ENCODE measurements around the gene WDPCP. TPM values are rescaled to one million over a fixed set of nuclear protein-coding genes. Genes with fewer than 3 reads are reported as not detected.

The WDPCP gene
- total RNA-seq, 4 donors from 2014 or later: 7.8 to 23.7 (median 10.7) TPM

DNA sequence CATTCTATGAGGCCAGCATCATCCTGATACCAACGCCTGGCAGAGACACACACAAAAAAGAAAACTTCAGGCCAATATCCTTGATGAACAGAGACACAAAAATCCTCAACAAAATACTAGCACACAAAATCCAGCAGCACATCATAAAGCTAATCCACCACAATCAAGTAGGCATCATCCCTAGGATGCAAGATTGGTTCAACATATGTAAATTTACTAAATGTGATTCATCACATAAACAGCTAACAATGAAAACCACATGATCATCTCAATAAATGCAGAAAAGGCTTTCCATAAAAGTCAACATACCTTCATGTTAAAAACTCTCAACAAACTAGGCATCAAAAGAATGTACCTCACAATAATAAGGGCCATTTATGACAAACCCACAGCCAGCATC lies 65.3 kb downstream of the WDPCP start:
- 100% methylated on average over 1 of the region's 1 CpG for WGBS
- Histone ChIP-seq H3K9me3 (peaks cover 0 to 24% (median 17%) of the 10 kb centered on the region in 4 donors), H3K4me1 (no peaks in the 10 kb centered on the region), H3K4me3 (no peak overlapping the region), H3K27me3 (no peaks in the 10 kb centered on the region), H3K27ac (replicated peaks in 1 of 4) (no peak overlapping the region), H3K36me3 (no peaks in the 10 kb centered on the region)
- intact Hi-C loops (cut with DNase I): no loop called here
- DNase-seq (ENCODE audit: extremely low spot score): no peak
- TF ChIP-seq POLR2A (IDR thresholded peaks at IDR 0.05; ENCODE audit: low read depth): no peak
- no peak for TF ChIP-seq EP300 (IDR thresholded peaks at IDR 0.05)
- TF ChIP-seq, protein P1, sequence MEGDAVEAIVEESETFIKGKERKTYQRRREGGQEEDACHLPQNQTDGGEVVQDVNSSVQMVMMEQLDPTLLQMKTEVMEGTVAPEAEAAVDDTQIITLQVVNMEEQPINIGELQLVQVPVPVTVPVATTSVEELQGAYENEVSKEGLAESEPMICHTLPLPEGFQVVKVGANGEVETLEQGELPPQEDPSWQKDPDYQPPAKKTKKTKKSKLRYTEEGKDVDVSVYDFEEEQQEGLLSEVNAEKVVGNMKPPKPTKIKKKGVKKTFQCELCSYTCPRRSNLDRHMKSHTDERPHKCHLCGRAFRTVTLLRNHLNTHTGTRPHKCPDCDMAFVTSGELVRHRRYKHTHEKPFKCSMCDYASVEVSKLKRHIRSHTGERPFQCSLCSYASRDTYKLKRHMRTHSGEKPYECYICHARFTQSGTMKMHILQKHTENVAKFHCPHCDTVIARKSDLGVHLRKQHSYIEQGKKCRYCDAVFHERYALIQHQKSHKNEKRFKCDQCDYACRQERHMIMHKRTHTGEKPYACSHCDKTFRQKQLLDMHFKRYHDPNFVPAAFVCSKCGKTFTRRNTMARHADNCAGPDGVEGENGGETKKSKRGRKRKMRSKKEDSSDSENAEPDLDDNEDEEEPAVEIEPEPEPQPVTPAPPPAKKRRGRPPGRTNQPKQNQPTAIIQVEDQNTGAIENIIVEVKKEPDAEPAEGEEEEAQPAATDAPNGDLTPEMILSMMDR (IDR thresholded peaks at IDR 0.05): no peak
- no peak for TF ChIP-seq POLR2AphosphoS5 (IDR thresholded peaks at IDR 0.05)

DNA sequence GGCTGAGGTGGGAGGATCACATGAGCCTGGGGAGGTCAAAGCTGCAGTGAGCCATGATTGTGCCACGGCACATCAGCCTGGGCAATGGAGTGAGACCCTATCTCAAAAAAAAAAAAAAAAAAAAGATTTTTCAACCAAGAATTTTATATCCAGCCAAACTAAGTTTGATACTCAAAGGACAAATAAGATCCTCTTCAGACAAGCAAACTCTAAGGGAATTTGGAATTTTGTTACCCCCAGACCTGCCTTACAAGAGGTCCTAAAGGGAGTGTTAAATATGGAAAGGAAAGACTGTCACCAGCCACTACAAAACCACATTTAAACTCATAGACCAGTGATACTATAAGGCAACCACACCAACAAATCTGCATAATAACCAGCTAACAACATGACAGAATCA lies 67.5 kb downstream of the WDPCP start:
- Histone ChIP-seq H3K9me3 (peaks cover 0 to 24% (median 17%) of the 10 kb centered on the region in 4 donors), H3K27ac (replicated peaks in 1 of 4) (no peak overlapping the region), H3K27me3 (no peaks in the 10 kb centered on the region), H3K36me3 (no peaks in the 10 kb centered on the region), H3K4me3 (no peak overlapping the region), H3K4me1 (no peaks in the 10 kb centered on the region)
- TF ChIP-seq POLR2A (IDR thresholded peaks at IDR 0.05; ENCODE audit: low read depth) (no peak), POLR2AphosphoS5 (IDR thresholded peaks at IDR 0.05) (no peak), EP300 (IDR thresholded peaks at IDR 0.05) (no peak)
- TF ChIP-seq, protein P1 (IDR thresholded peaks at IDR 0.05): no peak
- WGBS: 100% methylated on average over 1 of the region's 1 CpG
- intact Hi-C loops (cut with DNase I): no loop called here
- DNase-seq (ENCODE audit: extremely low spot score): no peak

GRCh38 chr2:63514781-63515180 lies 73.5 kb downstream of the WDPCP start:
- no peak overlapping the region for H3K4me3 ChIP-seq
- intact Hi-C loops (cut with DNase I): no loop called here

GRCh38 chr2:63514237-63514716 lies 74.0 kb downstream of the WDPCP start:
- no peak for TF ChIP-seq POLR2AphosphoS5 (IDR thresholded peaks at IDR 0.05)
- TF ChIP-seq EP300 (IDR thresholded peaks at IDR 0.05): no peak
- TF ChIP-seq, protein P1 (IDR thresholded peaks at IDR 0.05): no peak
- TF ChIP-seq POLR2A (IDR thresholded peaks at IDR 0.05; ENCODE audit: low read depth): no peak

More at GRCh38 chr2:63514781-63515180, 73.5 kb downstream of the WDPCP start:
- H3K9me3 ChIP-seq: peaks cover 0 to 6% (median 0%) of the 10 kb centered on the region in 4 donors
- TF ChIP-seq, protein P1 (IDR thresholded peaks at IDR 0.05): no peak
- TF ChIP-seq POLR2AphosphoS5 (IDR thresholded peaks at IDR 0.05): no peak
- TF ChIP-seq EP300 (IDR thresholded peaks at IDR 0.05): no peak
- no peak for TF ChIP-seq POLR2A (IDR thresholded peaks at IDR 0.05; ENCODE audit: low read depth)
- no peaks in the 10 kb centered on the region for H3K36me3 ChIP-seq
- H3K27ac ChIP-seq (replicated peaks in 1 of 4): no peak overlapping the region
- DNase-seq (ENCODE audit: extremely low spot score): no peak
- H3K4me1 ChIP-seq: no peaks in the 10 kb centered on the region
- no peaks in the 10 kb centered on the region for H3K27me3 ChIP-seq

DNA sequence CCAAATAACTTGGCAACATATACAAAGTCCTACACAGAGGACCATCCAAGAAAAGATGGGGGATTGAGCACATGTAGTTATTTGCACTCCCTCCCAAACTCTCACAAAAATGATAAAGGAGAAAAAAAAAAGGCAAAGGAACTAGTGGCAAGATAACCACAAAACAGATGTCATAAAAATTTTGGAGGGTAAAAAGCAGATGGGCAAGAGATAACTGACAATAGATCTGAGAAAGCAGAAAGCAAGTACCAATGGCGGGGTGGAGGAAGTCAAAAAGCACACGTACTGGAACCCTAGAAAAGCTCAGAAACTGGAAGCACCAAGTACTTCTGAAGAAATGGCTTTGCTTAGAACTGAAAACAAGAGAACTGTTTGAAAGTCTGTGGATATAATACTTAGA lies 82.0 kb downstream of the WDPCP start:
- Histone ChIP-seq H3K36me3 (no peaks in the 10 kb centered on the region), H3K4me3 (no peak overlapping the region), H3K27me3 (no peaks in the 10 kb centered on the region), H3K27ac (replicated peaks in 1 of 4) (no peak overlapping the region), H3K9me3 (peaks cover 0 to 10% (median 2%) of the 10 kb centered on the region in 4 donors), H3K4me1 (no peaks in the 10 kb centered on the region)
- intact Hi-C loops (cut with DNase I): no loop called here
- TF ChIP-seq POLR2A (IDR thresholded peaks at IDR 0.05; ENCODE audit: low read depth): no peak
- TF ChIP-seq, protein P1 (IDR thresholded peaks at IDR 0.05): no peak
- TF ChIP-seq EP300 (IDR thresholded peaks at IDR 0.05): no peak
- no peak for TF ChIP-seq POLR2AphosphoS5 (IDR thresholded peaks at IDR 0.05)
- 69% methylated on average over 2 of the region's 2 CpGs for WGBS
- no peak for DNase-seq (ENCODE audit: extremely low spot score)

More at GRCh38 chr2:63514237-63514716, 74.0 kb downstream of the WDPCP start:
- Histone ChIP-seq H3K36me3 (no peaks in the 10 kb centered on the region), H3K4me1 (no peaks in the 10 kb centered on the region), H3K9me3 (peaks cover 0 to 6% (median under 1%) of the 10 kb centered on the region in 4 donors), H3K27ac (replicated peaks in 1 of 4) (no peak overlapping the region), H3K4me3 (no peak overlapping the region), H3K27me3 (no peaks in the 10 kb centered on the region)
- WGBS: 84% methylated on average over 2 of the region's 2 CpGs
- no peak for DNase-seq (ENCODE audit: extremely low spot score)
- intact Hi-C loops (cut with DNase I): no loop called here

All from esophagus muscularis mucosa (tissue), 4 donors.